ENCODE data around the gene DIS3L2.

DIS3L2 gene

GRCh38 chr2:232053777-232054176 is 92.3 kb downstream of the DIS3L2 start:
- TF ChIP-seq, protein P1, sequence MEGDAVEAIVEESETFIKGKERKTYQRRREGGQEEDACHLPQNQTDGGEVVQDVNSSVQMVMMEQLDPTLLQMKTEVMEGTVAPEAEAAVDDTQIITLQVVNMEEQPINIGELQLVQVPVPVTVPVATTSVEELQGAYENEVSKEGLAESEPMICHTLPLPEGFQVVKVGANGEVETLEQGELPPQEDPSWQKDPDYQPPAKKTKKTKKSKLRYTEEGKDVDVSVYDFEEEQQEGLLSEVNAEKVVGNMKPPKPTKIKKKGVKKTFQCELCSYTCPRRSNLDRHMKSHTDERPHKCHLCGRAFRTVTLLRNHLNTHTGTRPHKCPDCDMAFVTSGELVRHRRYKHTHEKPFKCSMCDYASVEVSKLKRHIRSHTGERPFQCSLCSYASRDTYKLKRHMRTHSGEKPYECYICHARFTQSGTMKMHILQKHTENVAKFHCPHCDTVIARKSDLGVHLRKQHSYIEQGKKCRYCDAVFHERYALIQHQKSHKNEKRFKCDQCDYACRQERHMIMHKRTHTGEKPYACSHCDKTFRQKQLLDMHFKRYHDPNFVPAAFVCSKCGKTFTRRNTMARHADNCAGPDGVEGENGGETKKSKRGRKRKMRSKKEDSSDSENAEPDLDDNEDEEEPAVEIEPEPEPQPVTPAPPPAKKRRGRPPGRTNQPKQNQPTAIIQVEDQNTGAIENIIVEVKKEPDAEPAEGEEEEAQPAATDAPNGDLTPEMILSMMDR (IDR thresholded peaks at IDR 0.05; ENCODE audit: insufficient read depth, low read length, poor library complexity, severe bottlenecking) = no peak
- Histone ChIP-seq H3K27me3 (replicated peaks; ENCODE audit: control insufficient read depth, insufficient read depth, low read length) (no peaks in the 10 kb centered on the region), H3K4me3 (replicated peaks; ENCODE audit: low read depth, low read length) (no peak overlapping the region), H3K36me3 (ENCODE audit: control insufficient read depth, insufficient read depth, low read length) (no peaks in the 10 kb centered on the region)
- DNase-seq (ENCODE audit: extremely low read depth, insufficient read length) = no peak

GRCh38 chr2:232058063-232058877 is 96.8 kb downstream of the DIS3L2 start:
- Histone ChIP-seq H3K27me3 (replicated peaks; ENCODE audit: control insufficient read depth, insufficient read depth, low read length) (no peaks in the 10 kb centered on the region), H3K36me3 (ENCODE audit: control insufficient read depth, insufficient read depth, low read length) (no peaks in the 10 kb centered on the region), H3K4me3 (replicated peaks; ENCODE audit: low read depth, low read length) (no peak overlapping the region)
- TF ChIP-seq, protein P1 (IDR thresholded peaks at IDR 0.05; ENCODE audit: insufficient read depth, low read length, poor library complexity, severe bottlenecking) = no peak
- DNase-seq (ENCODE audit: extremely low read depth, insufficient read length) = peak; percentile 3

DNA sequence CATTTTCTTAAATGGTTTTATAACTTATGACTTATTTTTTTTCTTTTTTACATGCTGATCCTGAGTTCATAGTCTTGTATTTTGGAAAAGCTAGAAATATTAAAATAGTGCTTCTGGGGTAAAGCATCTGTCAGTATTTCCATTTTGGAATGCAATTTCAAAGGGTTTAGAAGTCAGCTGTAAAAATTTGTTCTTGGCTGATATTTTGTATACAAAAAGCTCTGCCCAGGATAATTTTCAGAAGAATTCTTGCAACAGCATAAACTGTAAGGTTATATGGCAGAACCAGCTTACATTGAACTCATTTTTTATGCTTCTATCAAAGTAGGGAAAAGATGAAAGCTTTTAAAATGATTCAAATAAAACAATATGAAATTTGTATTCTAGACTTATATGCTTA is 97.4 kb downstream of the DIS3L2 start:
- DNase-seq (ENCODE audit: extremely low read depth, insufficient read length) = no peak
- TF ChIP-seq, protein P1 (IDR thresholded peaks at IDR 0.05; ENCODE audit: insufficient read depth, low read length, poor library complexity, severe bottlenecking) = no peak

DNA sequence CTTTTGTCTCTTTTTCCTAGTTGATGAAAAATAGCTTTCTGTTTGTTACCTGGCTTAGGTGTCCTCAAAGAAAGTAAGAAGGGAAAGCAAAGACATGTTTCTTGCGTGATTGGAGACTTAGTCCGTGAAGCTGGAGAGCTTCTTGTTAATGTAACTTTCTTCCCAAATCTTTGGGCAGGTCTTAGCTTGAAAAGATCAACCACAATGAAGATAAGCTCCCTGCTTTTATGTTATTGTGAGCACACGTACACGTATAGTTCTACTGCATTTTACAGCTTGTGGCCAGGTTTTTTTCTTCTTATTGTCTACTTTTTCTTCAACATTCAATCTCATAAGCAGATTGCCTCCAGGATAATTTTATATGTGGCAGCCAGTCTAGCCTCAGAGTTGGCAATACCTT is 99.8 kb downstream of the DIS3L2 start:
- DNase-seq (ENCODE audit: extremely low read depth, insufficient read length) = no peak
- no peaks in the 10 kb centered on the region for H3K36me3 ChIP-seq (ENCODE audit: control insufficient read depth, insufficient read depth, low read length)
- H3K27me3 ChIP-seq (replicated peaks; ENCODE audit: control insufficient read depth, insufficient read depth, low read length) = no peaks in the 10 kb centered on the region
- TF ChIP-seq, protein P1 (IDR thresholded peaks at IDR 0.05; ENCODE audit: insufficient read depth, low read length, poor library complexity, severe bottlenecking) = no peak
- no peak overlapping the region for H3K4me3 ChIP-seq (replicated peaks; ENCODE audit: low read depth, low read length)

More for the DNA sequence above, 97.4 kb downstream of the DIS3L2 start:
- H3K27me3 ChIP-seq (replicated peaks; ENCODE audit: control insufficient read depth, insufficient read depth, low read length) = no peaks in the 10 kb centered on the region
- H3K4me3 ChIP-seq (replicated peaks; ENCODE audit: low read depth, low read length) = no peak overlapping the region
- no peaks in the 10 kb centered on the region for H3K36me3 ChIP-seq (ENCODE audit: control insufficient read depth, insufficient read depth, low read length)

DNA sequence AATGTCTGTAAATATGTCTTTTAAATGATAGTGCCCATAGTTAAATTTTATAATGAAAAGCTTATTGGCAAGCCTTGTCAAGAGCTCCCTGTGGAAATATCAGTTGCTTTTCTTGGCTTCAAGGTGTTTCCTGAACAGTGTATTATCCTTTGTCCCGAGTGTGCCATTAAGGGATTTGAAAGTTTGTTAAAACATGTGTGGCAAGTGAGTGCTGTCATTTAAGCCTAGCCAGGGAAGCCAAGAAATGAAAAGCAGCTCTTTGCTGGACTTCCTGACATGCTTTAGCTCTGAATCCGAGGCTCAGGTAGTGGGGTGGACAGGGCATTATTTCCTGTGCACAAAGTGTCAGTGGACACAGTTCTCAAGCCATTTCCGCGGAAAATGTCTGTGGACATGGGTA is 111.5 kb downstream of the DIS3L2 start:
- Histone ChIP-seq H3K27me3 (replicated peaks; ENCODE audit: control insufficient read depth, insufficient read depth, low read length) (no peaks in the 10 kb centered on the region), H3K36me3 (ENCODE audit: control insufficient read depth, insufficient read depth, low read length) (no peaks in the 10 kb centered on the region), H3K4me3 (replicated peaks; ENCODE audit: low read depth, low read length) (no peak overlapping the region)
- TF ChIP-seq, protein P1 (IDR thresholded peaks at IDR 0.05; ENCODE audit: insufficient read depth, low read length, poor library complexity, severe bottlenecking) = no peak
- no peak for DNase-seq (ENCODE audit: extremely low read depth, insufficient read length)

All from GM06990 (cell line).